HG02571 (cell line): Measurements from ENCODE around the gene AVP.
"Not testable (repeated sequence)": the region's sequence is repeated elsewhere in the genome, so short reads cannot be mapped to it uniquely, and the experiment has no call there.

Source experiments
- ATAC-seq: cut with Tn5 transposase; IDR thresholded peaks from one replicate; pipeline ENCODE4 v1.9.1; 2021; ENCODE audit warnings: mild to moderate bottlenecking, moderate library complexity; ENCODE audit not compliant: unreplicated experiment

AVP gene, protein sequence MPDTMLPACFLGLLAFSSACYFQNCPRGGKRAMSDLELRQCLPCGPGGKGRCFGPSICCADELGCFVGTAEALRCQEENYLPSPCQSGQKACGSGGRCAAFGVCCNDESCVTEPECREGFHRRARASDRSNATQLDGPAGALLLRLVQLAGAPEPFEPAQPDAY

DNA sequence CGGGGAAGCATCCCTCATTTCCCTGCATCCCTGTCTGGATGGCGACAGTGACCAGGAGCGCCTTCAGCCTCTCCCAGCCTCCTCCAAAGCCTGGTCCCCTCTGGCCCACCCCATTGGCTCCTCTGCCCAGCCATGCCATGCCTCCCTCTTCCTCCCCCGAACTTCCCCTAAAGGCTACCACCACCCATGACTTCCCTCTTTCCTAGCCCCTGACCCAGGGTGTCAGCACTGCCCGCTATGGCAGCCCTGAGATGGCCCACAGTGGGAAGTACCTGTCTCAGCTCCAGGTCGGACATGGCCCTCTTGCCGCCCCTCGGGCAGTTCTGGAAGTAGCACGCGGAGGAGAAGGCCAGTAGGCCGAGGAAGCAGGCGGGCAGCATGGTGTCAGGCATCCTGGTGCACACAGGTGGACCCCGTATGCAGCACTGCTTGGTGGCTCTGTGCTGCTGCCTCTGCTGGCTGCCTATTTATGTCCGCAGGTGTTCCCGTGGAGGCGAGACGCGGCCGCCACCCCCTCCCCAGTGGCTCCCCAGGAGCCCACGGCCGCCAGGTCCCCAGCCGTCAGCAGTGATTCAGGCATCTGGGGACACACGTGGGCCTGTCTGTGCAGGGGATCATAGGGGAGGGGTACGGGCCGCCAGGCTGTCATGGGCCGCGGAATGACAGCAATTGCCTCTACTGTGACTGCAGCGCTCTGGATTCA lies at the start of gene AVP:
AVP (minus strand) TSS at position 442 of the 703 bp plus-strand sequence; CDS start at position 392, 50 bp downstream.
- no peak for ATAC-seq

DNA sequence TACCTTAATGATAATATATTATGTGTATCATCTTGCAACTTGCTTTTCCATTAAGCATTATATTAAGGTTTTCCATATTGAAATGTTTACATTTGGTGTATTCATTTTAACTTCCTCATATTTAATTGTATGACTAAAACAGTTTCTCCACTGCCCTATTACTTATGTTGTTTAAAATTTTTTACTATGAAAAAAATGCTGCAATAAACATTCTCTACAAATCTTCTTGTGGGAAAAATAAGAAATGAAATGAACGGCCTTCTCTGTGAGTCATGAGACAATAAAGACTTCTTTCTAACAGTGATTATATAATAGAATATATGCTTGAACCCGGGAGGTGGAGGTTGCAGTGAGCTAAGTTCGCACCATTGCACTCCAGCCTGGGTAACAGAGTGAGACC lies 49.6 kb upstream of the AVP start:
- ATAC-seq, result no peak

DNA sequence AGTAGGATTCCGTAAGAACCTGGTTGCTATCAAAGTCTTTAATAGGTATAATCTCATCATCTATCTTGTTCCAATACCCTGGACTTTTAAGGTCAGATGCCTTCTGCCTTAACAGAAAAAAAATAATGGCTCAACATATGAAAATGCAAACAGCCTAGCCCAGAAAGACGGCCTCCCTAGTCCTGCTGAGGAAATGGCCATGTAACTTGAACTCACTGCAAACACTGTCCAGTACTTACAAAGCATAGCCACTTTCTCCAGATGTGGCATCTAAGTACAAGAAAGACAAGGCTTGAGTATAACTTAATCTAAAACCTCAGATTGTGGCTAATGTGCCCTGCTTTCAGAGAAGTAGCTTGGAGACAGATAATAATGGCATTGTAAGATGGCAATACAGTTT lies 48.6 kb upstream of the AVP start:
- ATAC-seq, result no peak

DNA sequence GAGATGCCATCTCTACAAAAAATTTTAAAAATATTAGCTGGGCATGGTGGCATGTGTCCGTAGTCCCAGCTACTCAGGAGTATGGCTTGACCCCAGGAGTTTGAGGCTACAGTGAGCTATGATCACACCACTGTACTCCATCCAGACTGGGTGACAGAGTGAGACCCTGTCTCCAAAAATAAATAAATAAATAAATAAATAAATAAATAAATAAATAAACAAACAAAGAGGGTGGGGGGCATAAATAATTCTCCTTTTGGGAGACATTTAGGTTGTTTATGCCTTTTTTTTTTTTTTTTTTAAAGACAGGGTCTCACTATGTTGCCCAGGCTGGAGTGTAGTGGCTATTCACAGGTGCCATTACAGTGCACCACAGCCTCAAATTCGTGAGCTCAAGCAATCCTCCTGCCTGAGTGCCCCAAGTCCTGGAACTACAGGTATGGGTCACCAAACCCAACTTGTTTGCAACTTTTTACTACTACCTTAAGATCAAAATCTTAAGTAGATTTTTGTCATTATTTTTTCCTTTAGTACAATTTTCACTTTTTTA lies 45.6 kb upstream of the AVP start:
- no peak for ATAC-seq

DNA sequence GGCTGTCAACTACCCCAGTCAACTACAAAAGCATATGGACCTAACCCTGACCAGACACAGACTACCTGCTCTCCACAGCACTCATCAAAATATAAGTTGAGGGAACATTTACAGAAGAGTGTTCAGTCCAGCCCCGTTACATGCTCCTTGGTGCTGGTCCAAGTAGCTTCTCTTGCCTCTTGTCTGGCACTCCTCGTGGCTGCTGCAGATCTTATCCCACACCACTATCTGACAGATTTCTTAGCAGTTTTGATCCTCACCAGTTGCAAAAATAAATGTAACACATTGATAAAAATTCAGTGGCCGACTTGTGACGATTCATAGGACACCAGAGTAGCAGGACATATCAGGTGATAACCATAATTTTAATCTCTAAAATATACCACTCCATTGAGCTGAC lies 44.6 kb upstream of the AVP start:
- no peak for ATAC-seq

DNA sequence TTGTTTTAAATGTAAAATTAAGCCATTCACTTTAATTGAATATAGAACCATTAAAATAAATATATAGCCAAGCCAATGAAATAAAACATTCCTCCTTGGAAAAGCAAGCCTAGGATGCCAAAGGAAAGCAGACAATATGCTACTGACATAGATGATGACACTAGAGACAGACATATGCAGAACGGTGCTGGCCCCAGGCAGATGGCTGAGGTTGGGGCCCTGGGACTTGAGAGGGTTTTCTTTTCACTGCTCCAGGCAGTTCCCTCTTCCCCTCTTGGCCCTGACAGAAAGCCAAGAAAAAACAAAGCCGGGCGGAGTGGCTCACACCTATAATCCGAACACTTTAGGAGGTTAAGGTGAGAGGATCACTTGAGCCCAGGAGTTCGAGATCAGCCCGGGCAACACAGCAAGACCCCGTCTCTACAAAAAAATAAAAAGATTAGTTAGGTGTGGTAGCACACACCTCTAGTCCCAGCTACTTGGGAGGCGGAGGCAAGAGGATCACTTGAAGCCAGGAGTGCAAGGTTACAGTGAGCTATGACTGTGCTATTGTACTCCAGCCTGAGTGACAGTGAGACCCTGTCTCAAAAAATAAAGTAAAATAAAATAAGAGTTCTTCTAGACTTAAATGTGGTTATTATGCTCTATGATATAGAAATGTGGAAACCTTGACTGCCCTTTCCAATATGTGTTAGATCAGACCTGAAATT lies 43.9 kb upstream of the AVP start:
- no peak for ATAC-seq

DNA sequence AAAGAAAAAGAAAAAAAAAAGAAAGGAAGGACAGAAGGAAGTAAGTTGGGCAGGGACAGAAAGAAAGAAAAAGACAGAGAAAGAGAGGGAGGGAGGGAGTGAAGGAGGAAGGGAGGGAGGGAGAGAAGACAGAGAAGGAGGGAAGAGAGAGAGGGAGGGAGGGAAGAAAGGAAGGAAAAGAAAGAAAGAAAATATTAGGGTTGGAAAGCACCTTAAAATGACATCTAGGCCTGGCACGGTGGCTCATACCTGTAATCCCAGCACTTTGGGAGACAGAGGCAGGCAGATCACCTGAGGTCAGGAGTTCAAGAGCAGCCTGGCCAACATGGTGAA lies 42.0 kb upstream of the AVP start:
- ATAC-seq, result no peak

DNA sequence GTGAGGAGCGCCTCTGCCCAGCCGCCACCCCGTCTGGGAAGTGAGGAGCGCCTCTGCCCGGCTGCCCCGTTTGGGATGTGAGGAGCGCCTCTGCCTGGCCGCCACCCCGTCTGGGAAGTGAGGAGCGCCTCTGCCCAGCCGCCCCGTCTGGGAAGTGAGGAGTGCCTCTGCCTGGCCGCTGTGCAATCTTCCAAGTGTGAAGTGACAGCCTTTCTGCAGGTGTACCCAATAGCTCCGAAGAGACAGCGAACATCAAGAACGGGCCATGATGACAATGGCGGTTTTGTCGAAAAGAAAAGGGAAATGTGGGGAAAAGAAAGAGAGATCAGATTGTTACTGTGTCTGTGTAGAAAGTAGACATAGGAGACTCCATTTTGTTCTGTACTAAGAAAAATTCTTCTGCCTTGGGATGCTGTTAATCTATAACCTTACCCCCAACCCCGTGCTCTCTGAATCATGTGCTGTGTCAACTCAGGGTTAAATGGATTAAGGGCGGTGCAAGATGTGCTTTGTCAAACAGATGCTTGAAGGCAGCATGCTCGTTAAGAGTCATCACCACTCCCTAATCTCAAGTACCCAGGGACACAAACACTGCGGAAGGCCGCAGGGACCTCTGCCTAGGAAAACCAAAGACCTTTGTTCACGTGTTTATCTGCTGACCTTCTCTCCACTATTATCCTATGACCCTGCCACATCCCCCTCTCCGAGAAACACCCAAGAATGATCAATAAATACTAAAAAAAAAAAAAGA lies 41.4 kb upstream of the AVP start:
- ATAC-seq, result not testable (repeated sequence)

DNA sequence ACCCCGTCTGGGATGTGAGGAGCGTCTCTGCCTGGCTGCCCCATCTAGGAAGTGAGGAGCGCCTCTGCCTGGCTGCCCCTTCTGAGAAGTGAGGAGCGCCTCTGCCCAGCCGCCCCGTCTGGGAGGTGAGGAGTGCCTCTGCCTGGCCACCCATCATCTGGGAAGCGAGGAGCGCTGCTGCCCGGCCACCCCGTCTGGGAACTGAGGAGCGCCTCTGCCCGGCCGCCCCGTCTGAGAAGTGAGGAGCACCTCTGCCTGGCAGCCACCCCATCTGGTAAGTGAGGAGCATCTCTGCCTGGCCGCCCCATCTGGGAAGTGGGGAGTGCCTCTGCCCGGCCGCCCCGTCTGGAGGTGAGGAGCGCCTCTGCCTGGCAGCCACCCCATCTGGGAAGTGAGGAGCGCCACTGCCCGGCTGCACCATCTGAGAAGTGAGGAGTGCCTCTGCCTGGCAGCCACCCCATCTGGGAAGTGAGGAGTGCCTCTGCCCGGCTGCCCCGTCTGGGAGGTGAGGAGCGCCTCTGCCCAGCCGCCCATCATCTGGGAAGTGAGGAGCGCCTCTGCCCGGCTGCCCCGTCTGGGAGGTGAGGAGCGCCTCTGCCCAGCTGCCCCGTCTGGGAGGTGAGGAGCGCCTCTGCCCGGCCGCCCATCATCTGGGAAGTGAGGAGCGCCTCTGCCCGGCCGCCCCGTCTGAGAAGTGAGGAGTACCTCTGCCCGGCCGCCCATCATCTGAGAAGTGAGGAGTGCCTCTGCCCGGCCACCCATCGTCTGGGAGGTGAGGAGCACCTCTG lies 40.4 kb upstream of the AVP start:
- not testable (repeated sequence) for ATAC-seq

DNA sequence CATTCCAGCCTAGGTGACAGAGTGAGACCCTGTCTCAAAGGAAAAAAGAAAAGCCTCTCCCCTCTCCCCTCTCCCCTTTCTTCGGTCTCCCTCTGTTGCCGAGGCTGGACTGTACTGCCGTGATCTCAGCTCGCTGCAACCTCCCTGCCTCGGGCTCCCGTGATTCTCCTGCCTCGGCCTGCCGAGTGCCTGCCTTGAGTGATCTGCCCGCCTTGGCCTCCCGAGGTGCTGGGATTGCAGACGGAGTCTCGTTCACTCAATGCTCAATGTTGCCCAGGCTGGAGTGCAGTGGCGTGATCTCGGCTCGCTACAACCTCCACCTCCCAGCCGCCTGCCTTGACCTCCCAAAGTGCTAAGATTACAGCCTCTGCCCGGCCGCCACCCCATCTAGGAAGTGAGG lies 39.6 kb upstream of the AVP start:
- not testable (repeated sequence) for ATAC-seq

DNA sequence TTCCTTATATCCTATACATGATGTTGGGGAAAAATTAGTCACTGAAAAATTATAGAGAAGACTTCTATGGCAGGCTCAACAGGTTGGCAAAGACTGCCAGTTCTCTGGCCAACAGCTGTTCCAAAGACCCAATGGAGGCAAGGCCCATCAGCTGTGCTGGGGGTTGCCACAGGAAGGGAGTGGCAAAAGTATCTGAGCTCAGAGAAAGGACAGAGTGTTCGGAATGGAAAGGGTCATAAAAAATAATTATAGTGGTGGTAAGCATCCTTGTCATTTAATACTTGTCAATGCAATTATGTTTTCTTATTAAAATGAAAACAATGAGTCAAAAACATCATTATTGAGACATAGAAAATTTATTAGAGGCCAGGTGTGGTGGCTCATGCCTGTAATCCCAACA lies 39.0 kb upstream of the AVP start:
- ATAC-seq, result no peak

DNA sequence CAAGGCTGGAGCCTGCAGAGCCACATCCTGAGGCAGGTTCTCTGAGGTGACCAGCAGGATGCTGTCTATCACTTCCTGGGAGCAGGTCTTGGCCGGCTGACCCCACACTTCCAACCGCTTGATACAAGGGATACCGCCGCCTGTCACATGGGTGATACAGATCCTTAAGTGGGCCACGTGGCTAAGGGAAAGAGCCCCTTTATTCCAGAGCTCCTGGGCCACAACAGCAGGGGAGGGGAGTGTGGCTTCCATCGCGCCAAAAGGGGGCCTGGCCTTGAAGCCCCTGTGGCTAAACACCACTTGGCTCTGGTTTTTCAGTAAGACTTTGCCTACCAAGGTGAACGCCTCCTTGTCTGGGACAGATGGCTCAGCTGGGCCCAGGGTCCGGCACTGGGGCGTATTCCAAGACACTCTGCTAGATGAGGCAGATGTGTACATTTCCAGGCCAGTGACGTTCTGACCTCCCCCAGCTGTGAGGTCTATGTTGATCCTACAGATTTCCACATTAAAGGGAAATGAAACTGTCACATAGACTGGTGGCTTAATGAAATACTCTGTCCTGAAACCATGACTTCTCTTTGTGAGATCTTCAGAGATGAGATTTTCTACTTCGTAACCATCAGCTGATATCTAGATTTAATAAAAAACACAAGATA lies 37.6 kb upstream of the AVP start:
- ATAC-seq, result no peak

DNA sequence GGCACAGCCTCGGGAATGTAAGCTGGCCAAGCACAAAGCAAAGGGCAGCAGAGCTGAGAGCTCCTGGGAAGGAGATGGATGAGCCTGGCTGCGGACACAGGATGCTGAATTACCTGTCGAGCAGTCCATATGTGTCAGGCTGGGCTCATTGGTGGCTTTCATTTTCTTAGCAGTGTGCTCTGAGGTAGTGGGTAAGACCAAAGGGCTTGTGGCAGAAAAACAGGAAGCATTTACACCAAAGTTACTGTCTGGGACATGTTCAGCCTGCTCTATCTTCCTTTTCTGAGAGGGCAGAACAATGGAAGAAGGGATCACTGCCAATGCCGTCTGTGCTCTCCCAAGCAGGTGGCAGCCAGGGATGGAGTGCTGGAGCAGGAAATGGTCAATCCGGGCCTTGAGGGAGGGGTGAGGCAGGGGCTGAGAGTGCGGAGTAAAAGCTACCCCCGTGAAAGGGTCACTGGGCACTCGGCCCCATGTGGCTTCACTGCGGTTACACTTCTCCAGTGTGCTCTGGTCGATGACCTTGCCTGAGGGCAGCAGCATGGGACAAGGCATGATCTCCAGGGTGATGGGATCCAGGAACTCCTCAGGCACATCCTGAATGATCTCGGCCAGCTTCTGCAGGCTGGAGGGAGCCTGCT lies 36.9 kb upstream of the AVP start:
- no peak for ATAC-seq

DNA sequence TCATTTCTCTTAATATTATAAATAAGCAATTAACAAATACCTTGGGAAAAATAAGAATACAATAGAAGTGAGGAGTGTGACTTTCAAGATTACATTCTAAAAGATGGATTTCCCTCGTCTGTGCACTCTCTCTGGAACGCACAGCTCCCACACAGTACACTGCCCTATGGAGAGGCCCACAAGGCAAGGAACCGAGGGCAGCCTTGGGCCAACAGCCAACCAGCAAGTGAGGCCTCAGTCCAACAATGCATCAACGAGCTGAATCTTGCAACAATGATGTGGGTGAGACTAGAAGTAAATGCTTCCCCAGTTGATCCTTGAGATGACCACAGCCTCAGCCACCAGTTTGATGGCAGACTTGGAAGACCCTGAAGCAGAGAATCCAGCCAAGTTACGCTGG lies 34.5 kb upstream of the AVP start:
- no peak for ATAC-seq

DNA sequence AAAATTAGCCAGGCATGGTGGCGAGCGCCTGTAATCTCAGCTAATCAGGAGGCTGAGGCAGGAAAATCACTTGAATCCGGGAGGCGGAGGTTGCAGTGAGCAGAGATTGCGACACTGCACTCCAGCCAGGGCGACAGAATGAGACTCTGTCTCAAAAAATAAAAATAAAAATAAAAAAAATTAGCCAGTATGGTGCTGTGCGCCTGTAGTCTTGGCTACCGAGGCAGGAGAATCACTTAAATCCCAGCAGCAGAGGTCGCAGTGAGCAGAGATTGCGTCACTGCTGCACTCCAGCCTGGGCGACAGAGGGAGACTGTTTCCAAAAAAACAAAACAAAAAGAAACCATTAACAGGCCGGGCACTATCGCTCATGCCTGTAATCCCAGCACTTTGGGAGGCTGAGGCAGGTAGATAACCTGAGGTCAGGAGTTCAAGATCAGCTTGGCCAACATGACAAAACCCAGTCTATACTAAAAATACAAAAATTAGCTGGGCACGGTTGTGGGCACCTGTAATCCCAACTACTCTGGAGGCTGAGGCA lies 33.4 kb upstream of the AVP start:
- ATAC-seq, result not testable (repeated sequence)

DNA sequence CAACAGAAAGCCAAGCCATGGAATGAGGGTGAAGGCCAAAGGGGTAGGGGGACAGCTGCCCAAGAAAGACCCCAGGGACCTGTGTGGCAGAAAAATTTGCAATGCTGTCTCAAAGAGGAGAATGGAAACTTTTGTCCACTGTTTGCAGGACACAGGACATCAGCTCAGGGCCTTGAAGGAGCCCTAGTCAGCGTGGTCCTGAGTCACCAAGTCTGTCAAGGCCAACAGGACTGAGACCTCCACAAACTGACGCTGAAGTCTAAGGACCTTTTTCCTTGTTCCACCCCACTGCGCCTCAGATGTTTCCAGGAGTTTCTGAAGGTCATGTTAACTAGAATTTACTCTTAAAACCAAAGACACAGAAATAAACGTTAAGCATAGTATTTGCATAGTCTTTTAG lies 31.8 kb upstream of the AVP start:
- ATAC-seq, result no peak

DNA sequence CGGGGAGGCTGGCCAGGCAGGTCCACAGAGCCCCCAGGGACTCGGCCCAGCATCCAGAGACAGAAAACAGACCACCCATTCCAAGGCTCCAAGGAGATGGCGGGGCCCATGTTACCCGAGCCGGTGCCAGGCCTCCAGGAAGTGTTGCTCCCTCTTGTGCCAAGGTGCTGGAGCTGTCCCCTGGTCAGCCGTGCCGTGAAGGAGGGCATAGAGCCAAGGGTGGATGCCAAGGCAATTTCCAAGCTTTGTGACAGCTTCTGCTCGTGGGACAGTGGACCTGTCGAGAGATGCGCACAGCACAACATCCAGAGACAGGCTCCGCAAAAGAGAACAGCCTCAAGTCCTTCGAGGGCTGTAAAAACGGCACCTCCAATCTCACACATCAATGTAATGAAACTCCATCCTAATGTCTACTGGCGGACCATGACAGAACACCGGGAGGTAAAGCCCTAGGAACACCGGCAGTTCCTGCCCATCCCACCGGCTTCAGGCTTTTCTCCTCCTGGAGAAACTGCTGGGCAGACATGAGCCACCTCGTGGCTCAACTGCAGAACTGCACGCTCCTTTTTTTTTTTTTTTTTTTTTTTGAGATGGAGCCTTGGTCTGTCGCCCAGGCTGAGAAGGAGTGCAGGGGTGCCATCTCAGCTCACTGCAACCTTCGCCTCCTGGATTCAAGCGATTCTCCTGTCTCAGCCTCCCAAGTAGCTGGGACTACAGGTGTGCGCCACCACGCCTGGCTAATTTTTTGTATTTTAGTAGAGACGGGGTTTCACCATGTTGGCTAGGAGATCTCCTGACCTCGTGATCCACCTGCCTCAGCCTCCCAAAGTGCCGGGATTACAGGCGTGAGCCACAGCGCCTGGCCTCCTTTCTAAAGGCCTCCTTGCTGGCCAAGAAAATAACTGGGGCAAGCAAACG lies 30.9 kb upstream of the AVP start:
- no peak for ATAC-seq

DNA sequence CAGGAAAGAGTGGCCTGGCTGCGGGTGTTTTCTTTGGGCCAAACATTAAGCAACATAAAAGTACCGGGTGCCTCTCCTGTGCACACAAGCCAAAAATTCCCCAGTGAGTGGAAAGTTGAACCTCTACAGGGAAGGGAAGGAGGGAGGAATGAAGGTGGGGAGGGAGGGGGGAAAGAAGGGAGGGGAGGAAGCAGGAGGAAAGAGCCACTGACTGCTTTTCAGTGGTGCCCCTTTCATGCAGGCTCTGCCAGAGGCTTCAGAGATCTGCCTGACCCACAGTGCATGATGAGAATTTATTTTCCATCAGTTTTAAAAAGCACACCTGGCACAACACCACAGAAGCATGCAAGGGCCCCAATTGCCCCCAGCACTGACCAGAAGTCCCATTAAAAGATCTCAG lies 27.5 kb upstream of the AVP start:
- ATAC-seq, result no peak
